Spleen (tissue), 7 donors: ENCODE data around the gene EXOC4.

ENCODE experiments used
- POLR2A ChIP-seq, 3 donors: fragments of 450-650 bp; IDR thresholded peaks; one replicate each; pipeline ENCODE4 v1.5.1; 2017; ENCODE audit warnings: antibody characterized with exemption in 3 of 3, mild to moderate bottlenecking in 1 of 3
- TF ChIP-seq, protein P1 (sequence below), 11 experiments: fragments of 200-600 bp in 7 of 11; fragments of 450-650 bp in 4 of 11; sonication (generic) in 4 of 11; IDR thresholded peaks in 8 of 11; conservative IDR thresholded peaks in 3 of 11; 1 replicate in 7 of 11; 2 replicates in 4 of 11; pipeline versions ENCODE4 v1.4.0 to v1.8.0; 2016 to 2021; ENCODE audit warnings: antibody characterized with exemption in 11 of 11, inconsistent platforms in 4 of 11, mild to moderate bottlenecking in 1 of 11
- donor health status: DM: no; HTN: no; CAD: no; lungs with moderate emphysema.
- donor health status: DM: no; HTN: no; CAD: no.
- donor health status: DM: no; HTN: no; CAD: no.

DNA sequence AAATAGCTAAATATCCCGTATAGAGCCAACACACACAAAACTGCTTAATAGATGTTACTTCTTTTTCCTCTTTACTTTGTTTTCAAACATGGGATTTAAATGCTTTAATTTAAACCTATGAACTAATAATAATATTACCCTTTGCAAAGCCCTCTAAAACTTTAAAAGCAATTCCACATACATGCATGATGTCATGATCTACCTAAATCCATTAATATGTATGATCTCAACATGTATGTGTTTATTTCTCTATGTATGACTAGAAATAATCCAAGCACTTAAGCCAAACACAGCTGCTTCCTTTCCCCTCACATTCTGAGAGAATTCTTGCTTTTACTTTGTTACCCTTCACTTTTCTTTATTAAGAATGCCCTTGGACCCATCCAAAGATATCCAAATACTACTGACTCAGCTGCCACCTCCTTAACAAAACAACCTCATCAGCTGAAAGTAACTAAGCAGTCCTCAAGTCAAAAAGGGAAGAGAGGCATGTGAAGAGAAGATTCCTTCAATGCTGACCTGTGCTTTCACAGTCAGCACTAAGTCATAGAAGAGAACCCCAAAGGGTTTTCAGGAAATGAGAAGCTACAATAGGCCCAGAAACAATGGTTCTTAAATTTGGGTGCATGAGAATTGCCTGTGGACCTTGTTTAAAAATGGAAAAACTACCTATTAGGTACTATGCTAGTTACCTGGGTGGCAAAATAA, 607.9 kb downstream of the EXOC4 start:
- TF ChIP-seq, protein P1, sequence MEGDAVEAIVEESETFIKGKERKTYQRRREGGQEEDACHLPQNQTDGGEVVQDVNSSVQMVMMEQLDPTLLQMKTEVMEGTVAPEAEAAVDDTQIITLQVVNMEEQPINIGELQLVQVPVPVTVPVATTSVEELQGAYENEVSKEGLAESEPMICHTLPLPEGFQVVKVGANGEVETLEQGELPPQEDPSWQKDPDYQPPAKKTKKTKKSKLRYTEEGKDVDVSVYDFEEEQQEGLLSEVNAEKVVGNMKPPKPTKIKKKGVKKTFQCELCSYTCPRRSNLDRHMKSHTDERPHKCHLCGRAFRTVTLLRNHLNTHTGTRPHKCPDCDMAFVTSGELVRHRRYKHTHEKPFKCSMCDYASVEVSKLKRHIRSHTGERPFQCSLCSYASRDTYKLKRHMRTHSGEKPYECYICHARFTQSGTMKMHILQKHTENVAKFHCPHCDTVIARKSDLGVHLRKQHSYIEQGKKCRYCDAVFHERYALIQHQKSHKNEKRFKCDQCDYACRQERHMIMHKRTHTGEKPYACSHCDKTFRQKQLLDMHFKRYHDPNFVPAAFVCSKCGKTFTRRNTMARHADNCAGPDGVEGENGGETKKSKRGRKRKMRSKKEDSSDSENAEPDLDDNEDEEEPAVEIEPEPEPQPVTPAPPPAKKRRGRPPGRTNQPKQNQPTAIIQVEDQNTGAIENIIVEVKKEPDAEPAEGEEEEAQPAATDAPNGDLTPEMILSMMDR (IDR thresholded peaks at IDR 0.05 in 8 of 11, conservative IDR thresholded peaks at IDR 0.05 in 3 of 11): no peak
- TF ChIP-seq POLR2A (IDR thresholded peaks at IDR 0.05): no peak
